ENCODE measurements around the gene CAMTA2. TPM values are rescaled to one million over a fixed set of nuclear protein-coding genes. Genes with fewer than 3 reads are reported as not detected.

The CAMTA2 gene
- total RNA-seq, 2 donors from 2014 or later, result 13.6 to 24.8 TPM

- no peak for TF ChIP-seq CTCF (conservative IDR thresholded peaks at IDR 0.05)
- Histone ChIP-seq H3K4me1 (ENCODE audit: control insufficient read depth, insufficient read depth, low read length) (peaks cover 12% of the 10 kb centered on the region), H3K36me3 (ENCODE audit: control insufficient read depth, insufficient read depth, low read length) (peaks cover 86% of the 10 kb centered on the region), H3K9me3 (ENCODE audit: control insufficient read depth, low read length) (no peaks in the 10 kb centered on the region), H3K4me3 (ENCODE audit: low read length) (no peak overlapping the region), H3K27me3 (ENCODE audit: control insufficient read depth, insufficient read depth, low read length, poor library complexity, severe bottlenecking) (no peaks in the 10 kb centered on the region), H3K27ac (ENCODE audit: low read depth, low read length) (no peak overlapping the region), H3K9ac (ENCODE audit: extremely low read depth, low read length, poor library complexity, severe bottlenecking) (no peak overlapping the region)
- Mint-ChIP-seq H3K9me3 (no peaks in the 10 kb centered on the region), H3K36me3 (ENCODE audit: low read depth) (peaks cover 74% of the 10 kb centered on the region), H3K4me3 (no peak overlapping the region), H3K4me1 (peaks cover 8% of the 10 kb centered on the region), H3K27ac (no peak overlapping the region), H3K27me3 (ENCODE audit: insufficient read depth) (no peaks in the 10 kb centered on the region)
- WGBS, 2 experiments (ENCODE audit: insufficient coverage in 1 of 2, insufficient read length in 1 of 2), result 88 to 95% methylated on average over 15 to 17 of the region's 18 CpGs
- no peak for DNase-seq
Measured at GRCh38 chr17:5003214-5003867, 15.9 kb upstream of the CAMTA2 start.

- H3K9me3 ChIP-seq (ENCODE audit: control insufficient read depth, low read length), result no peaks in the 10 kb centered on the region
- no peak overlapping the region for H3K4me3 ChIP-seq (ENCODE audit: low read length)
- Mint-ChIP-seq H3K27ac (no peak overlapping the region), H3K36me3 (ENCODE audit: low read depth) (peaks cover 63% of the 10 kb centered on the region), H3K4me1 (peaks cover 8% of the 10 kb centered on the region), H3K27me3 (ENCODE audit: insufficient read depth) (no peaks in the 10 kb centered on the region), H3K9me3 (no peaks in the 10 kb centered on the region), H3K4me3 (no peak overlapping the region)
- peaks cover 75% of the 10 kb centered on the region for H3K36me3 ChIP-seq (ENCODE audit: control insufficient read depth, insufficient read depth, low read length)
- 96 to 99% methylated on average over 19 to 20 of the region's 20 CpGs for WGBS, 2 experiments (ENCODE audit: insufficient coverage in 1 of 2, insufficient read length in 1 of 2)
- no peaks in the 10 kb centered on the region for H3K27me3 ChIP-seq (ENCODE audit: control insufficient read depth, insufficient read depth, low read length, poor library complexity, severe bottlenecking)
- no peak overlapping the region for H3K9ac ChIP-seq (ENCODE audit: extremely low read depth, low read length, poor library complexity, severe bottlenecking)
- no peak overlapping the region for H3K27ac ChIP-seq (ENCODE audit: low read depth, low read length)
- H3K4me1 ChIP-seq (ENCODE audit: control insufficient read depth, insufficient read depth, low read length), result peaks cover 12% of the 10 kb centered on the region
- DNase-seq, result no peak
- no peak for TF ChIP-seq CTCF (conservative IDR thresholded peaks at IDR 0.05)
Measured at GRCh38 chr17:5002121-5002788, 14.8 kb upstream of the CAMTA2 start.

- H3K36me3 ChIP-seq (ENCODE audit: control insufficient read depth, insufficient read depth, low read length), result peaks cover 56% of the 10 kb centered on the region
- Mint-ChIP-seq H3K9me3 (no peaks in the 10 kb centered on the region), H3K27me3 (ENCODE audit: insufficient read depth) (peaks cover 15% of the 10 kb centered on the region), H3K4me1 (peaks cover 10% of the 10 kb centered on the region), H3K36me3 (ENCODE audit: low read depth) (peaks cover 50% of the 10 kb centered on the region), H3K27ac (no peak overlapping the region), H3K4me3 (no peak overlapping the region)
- no peak for TF ChIP-seq CTCF (conservative IDR thresholded peaks at IDR 0.05)
- no peaks in the 10 kb centered on the region for H3K9me3 ChIP-seq (ENCODE audit: control insufficient read depth, low read length)
- H3K4me1 ChIP-seq (ENCODE audit: control insufficient read depth, insufficient read depth, low read length), result peaks cover 12% of the 10 kb centered on the region
- H3K9ac ChIP-seq (ENCODE audit: extremely low read depth, low read length, poor library complexity, severe bottlenecking), result no peak overlapping the region
- H3K4me3 ChIP-seq (ENCODE audit: low read length), result peak overlapping the region; percentile 97
- H3K27ac ChIP-seq (ENCODE audit: low read depth, low read length), result no peak overlapping the region
- no peak for DNase-seq
- H3K27me3 ChIP-seq (ENCODE audit: control insufficient read depth, insufficient read depth, low read length, poor library complexity, severe bottlenecking), result peaks cover 8% of the 10 kb centered on the region
- WGBS, 2 experiments (ENCODE audit: insufficient coverage in 1 of 2, insufficient read length in 1 of 2), result 89 to 93% methylated on average over 4 to 11 of the region's 11 CpGs
Measured at GRCh38 chr17:5000237-5000639, 12.8 kb upstream of the CAMTA2 start.
